Inflammatory macrophage treated with lipopolysaccharide for 1 hour (primary cell): ENCODE results near the gene GLCCI1.
A peak's percentile ranks its signal among the peaks of the same experiment; 100 is the strongest.

Experiments
- DNase-seq, 2 donors: peaks; one replicate each; pipeline ENCODE4 v3.0.0-alpha.2; 2020 to 2022

Gene GLCCI1

GRCh38 chr7:7964250-7964649 lies 4.3 kb upstream of the GLCCI1 start:
- DNase-seq = no peak

GRCh38 chr7:7964691-7965090 lies 3.9 kb upstream of the GLCCI1 start:
- no peak for DNase-seq

- DNase-seq = no peak
Measured at GRCh38 chr7:7965301-7965700, 3.3 kb upstream of the GLCCI1 start.

GRCh38 chr7:7966141-7966734 lies 2.4 kb upstream of the GLCCI1 start:
- no peak for DNase-seq

GRCh38 chr7:7967886-7968543 lies 581 bp upstream of the GLCCI1 start:
- DNase-seq = peak in 1 of 2 donors; percentile 16

GRCh38 chr7:7969306-7970236 lies 975 bp downstream of the GLCCI1 start:
- peak in 1 of 2 donors; percentile 26 for DNase-seq

GRCh38 chr7:7970237-7970530 lies 1.6 kb downstream of the GLCCI1 start:
- no peak for DNase-seq

GRCh38 chr7:7970531-7971307 lies 2.1 kb downstream of the GLCCI1 start:
- DNase-seq = no peak

GRCh38 chr7:7971308-7972040 lies 2.9 kb downstream of the GLCCI1 start:
- DNase-seq = no peak

- DNase-seq = no peak
Measured at GRCh38 chr7:7972128-7972527, 3.5 kb downstream of the GLCCI1 start.

- no peak for DNase-seq
Measured at GRCh38 chr7:7972922-7973594, 4.5 kb downstream of the GLCCI1 start.

GRCh38 chr7:7976677-7977076 lies 8.1 kb downstream of the GLCCI1 start:
- DNase-seq = no peak

- no peak for DNase-seq
Measured at GRCh38 chr7:7977774-7978173, 9.2 kb downstream of the GLCCI1 start.

- DNase-seq = no peak
Measured at GRCh38 chr7:7978860-7979259, 10.3 kb downstream of the GLCCI1 start.

- peak; percentile 15 to 21 for DNase-seq
Measured at GRCh38 chr7:7979558-7979957, 11.0 kb downstream of the GLCCI1 start.

GRCh38 chr7:7980134-7980533 lies 11.5 kb downstream of the GLCCI1 start:
- no peak for DNase-seq

- DNase-seq = no peak
Measured at GRCh38 chr7:7982904-7983303, 14.3 kb downstream of the GLCCI1 start.

GRCh38 chr7:7984424-7984823 lies 15.8 kb downstream of the GLCCI1 start:
- no peak for DNase-seq

GRCh38 chr7:7988706-7989105 lies 20.1 kb downstream of the GLCCI1 start:
- no peak for DNase-seq

- DNase-seq = no peak
Measured at GRCh38 chr7:7989133-7989532, 20.5 kb downstream of the GLCCI1 start.

- no peak for DNase-seq
Measured at GRCh38 chr7:7989616-7990440, 21.2 kb downstream of the GLCCI1 start.
